ENCODE data around the gene CCNL2. TPM values are rescaled to one million over a fixed set of nuclear protein-coding genes. Genes with fewer than 3 reads are reported as not detected.
A peak's percentile ranks its signal among the peaks of the same experiment; 100 is the strongest.

CCNL2 gene
- total and polyA plus RNA-seq, 2 of the 13 experiments (the other 11 are each of a cell fraction or from before 2014, with no cell fraction given) = 105 to 340 TPM

GRCh38 chr1:1421147-1421906 lies 22.2 kb upstream of the CCNL2 start, which contains the start of gene ANKRD65 (continued):
- TF ChIP-seq ATF2 (CRISPR knock-in tag; IDR thresholded peaks at IDR 0.05) (0 out of 2 replicates have a peak, but pooled peaks have one; percentile 38), PAXIP1 (CRISPR knock-in tag; conservative IDR thresholded peaks at IDR 0.05) (peak; percentile 87), SALL1 (CRISPR knock-in tag; IDR thresholded peaks at IDR 0.05) (peak; percentile 49; the same call in 1 of the 2 replicates), CCDC6 (CRISPR knock-in tag; IDR thresholded peaks at IDR 0.05) (0 out of 2 replicates have a peak, but pooled peaks have one; percentile 28), ZNF615 (CRISPR knock-in tag; IDR thresholded peaks at IDR 0.05; ENCODE audit: borderline replicate concordance) (0 out of 2 replicates have a peak, but pooled peaks have one; percentile 73), ZSCAN29 (CRISPR knock-in tag; conservative IDR thresholded peaks at IDR 0.05) (0 out of 2 replicates have a peak, but pooled peaks have one; percentile 53), FOXA3 (CRISPR knock-in tag; IDR thresholded peaks at IDR 0.05) (peak; percentile 92), TEAD3 (CRISPR knock-in tag; optimal IDR thresholded peaks at IDR 0.05; ENCODE audit: borderline replicate concordance) (peak; percentile 56), HOXA3 (CRISPR knock-in tag; IDR thresholded peaks at IDR 0.05) (peak; percentile 81; the same call in 1 of the 2 replicates), ZNF260 (CRISPR knock-in tag; IDR thresholded peaks at IDR 0.05; ENCODE audit: borderline replicate concordance, low read depth) (no peak), ZFP36 (IDR thresholded peaks at IDR 0.05; ENCODE audit: borderline replicate concordance, low read depth, low read length, partially characterized antibody) (no peak), GFI1 (CRISPR knock-in tag; IDR thresholded peaks at IDR 0.05; ENCODE audit: borderline replicate concordance) (peak; percentile 54; the same call in 1 of the 2 replicates), KAT8 (CRISPR knock-in tag; IDR thresholded peaks at IDR 0.05) (peak; percentile 62; the same call in 1 of the 2 replicates), HMGXB4 (CRISPR knock-in tag; IDR thresholded peaks at IDR 0.05; ENCODE audit: borderline replicate concordance in 1 of 2, low read depth in 1 of 2) (peak in 1 of 2 experiments; percentile 84; a peak in 2 of 4 replicates), SMYD3 (CRISPR knock-in tag; IDR thresholded peaks at IDR 0.05) (no peak), ZNF781 (CRISPR knock-in tag; IDR thresholded peaks at IDR 0.05; ENCODE audit: borderline replicate concordance, not compliant biosample characterization) (no peak), ZNF703 (CRISPR knock-in tag; IDR thresholded peaks at IDR 0.05; ENCODE audit: borderline replicate concordance) (no peak), MTF2 (CRISPR knock-in tag; IDR thresholded peaks at IDR 0.05; ENCODE audit: borderline replicate concordance) (no peak), ISL2 (CRISPR knock-in tag; IDR thresholded peaks at IDR 0.05) (peak; percentile 24; the same call in 1 of the 2 replicates), MEIS2 (CRISPR knock-in tag; IDR thresholded peaks at IDR 0.05) (peak; percentile 69; the same call in 1 of the 2 replicates), ZFAT (CRISPR knock-in tag; conservative IDR thresholded peaks at IDR 0.05) (no peak)
